GM12878 (cell line): ENCODE data around the gene ANKRD28. TPM values are rescaled to one million over a fixed set of nuclear protein-coding genes. Genes with fewer than 3 reads are reported as not detected.
A peak's percentile ranks its signal among the peaks of the same experiment; 100 is the strongest.

ENCODE experiments used
- BACH1 ChIP-seq: fragments of 450-650 bp; IDR thresholded peaks from 2 replicates; pipeline ENCODE4 v1.6.1; 2017; ENCODE audit warnings: mild to moderate bottlenecking, borderline replicate concordance
- CHD4 ChIP-seq: fragments of 200-600 bp; sonication (generic); IDR thresholded peaks from 2 replicates; pipeline ENCODE4 v1.6.1; 2016; ENCODE audit warnings: mild to moderate bottlenecking
- CREM ChIP-seq: IDR thresholded peaks from 2 replicates; pipeline ENCODE4 v1.6.1; 2014; ENCODE audit warnings: antibody characterized with exemption, low read depth
- ETV6 ChIP-seq, 2 experiments: fragments of 450-650 bp in 1 of 2; IDR thresholded peaks in 1 of 2; conservative IDR thresholded peaks in 1 of 2; 2 replicates each; pipeline ENCODE4 v1.6.1; 2014; ENCODE audit warnings: antibody characterized with exemption in 1 of 2, borderline replicate concordance in 1 of 2, low read depth in 1 of 2, mild to moderate bottlenecking in 1 of 2, moderate library complexity in 1 of 2
- GATAD2B ChIP-seq: fragments of 450-650 bp; conservative IDR thresholded peaks from 2 replicates; pipeline ENCODE4 v1.6.1; 2017; ENCODE audit warnings: low read depth, mild to moderate bottlenecking, moderate library complexity
- HDAC2 ChIP-seq: fragments of 200-600 bp; sonication (generic); IDR thresholded peaks from 2 replicates; pipeline ENCODE4 v1.6.1; 2017
- IKZF1 ChIP-seq: fragments of 450-650 bp; conservative IDR thresholded peaks from 2 replicates; pipeline ENCODE4 v1.6.1; 2017; ENCODE audit warnings: antibody characterized with exemption, mild to moderate bottlenecking
- JUNB ChIP-seq: IDR thresholded peaks from 2 replicates; pipeline ENCODE4 v1.6.1; 2016; ENCODE audit warnings: antibody characterized with exemption, mild to moderate bottlenecking
- JUND ChIP-seq: IDR thresholded peaks from 2 replicates; pipeline ENCODE4 v1.6.1; 2012; ENCODE audit warnings: low read depth, mild to moderate bottlenecking, low read length, improper control_type of control experiment, moderate library complexity
- KDM1A ChIP-seq: fragments of 200-600 bp; sonication (generic); IDR thresholded peaks from 2 replicates; pipeline ENCODE4 v1.6.1; 2016; ENCODE audit warnings: borderline replicate concordance
- NFIC ChIP-seq: IDR thresholded peaks from 2 replicates; pipeline ENCODE4 v1.6.1; 2012; ENCODE audit warnings: low read depth, mild to moderate bottlenecking, inconsistent platforms, low read length, moderate library complexity
- NR2F1 ChIP-seq: fragments of 450-650 bp; conservative IDR thresholded peaks from 2 replicates; pipeline ENCODE4 v1.6.1; 2017; ENCODE audit warnings: mild to moderate bottlenecking
- PAX8 ChIP-seq: fragments of 450-650 bp; IDR thresholded peaks from 2 replicates; pipeline ENCODE4 v1.6.1; 2017; ENCODE audit warnings: mild to moderate bottlenecking, moderate library complexity
- RBBP5 ChIP-seq: fragments of 200-600 bp; sonication (generic); conservative IDR thresholded peaks from 2 replicates; pipeline ENCODE4 v1.6.1; 2016
- RCOR1 ChIP-seq: conservative IDR thresholded peaks from 2 replicates; pipeline ENCODE4 v1.6.1; 2012; ENCODE audit warnings: low read depth, low read length, improper control_type of control experiment
- SMC3 ChIP-seq: IDR thresholded peaks from 2 replicates; pipeline ENCODE4 v1.6.1; 2011; ENCODE audit warnings: low read length, improper control_type of control experiment, borderline replicate concordance
- SP1 ChIP-seq: IDR thresholded peaks from one replicate; pipeline ENCODE4 v1.6.1; 2011; ENCODE audit warnings: low read depth, low read length
- STAT1 ChIP-seq: fragments of 450-650 bp; conservative IDR thresholded peaks from 2 replicates; pipeline ENCODE4 v1.6.1; 2014; ENCODE audit warnings: antibody characterized with exemption, mild to moderate bottlenecking
- SUZ12 ChIP-seq: fragments of 200-600 bp; sonication (generic); IDR thresholded peaks from one replicate; pipeline ENCODE4 v1.6.1; 2018; ENCODE audit warnings: antibody characterized with exemption, mild to moderate bottlenecking; ENCODE audit not compliant: unreplicated experiment
- TCF12 ChIP-seq: IDR thresholded peaks from 2 replicates; pipeline ENCODE4 v1.6.1; 2011; ENCODE audit warnings: low read depth, mild to moderate bottlenecking, low read length
- TCF3 ChIP-seq: IDR thresholded peaks from 2 replicates; pipeline ENCODE4 v1.6.1; 2012; ENCODE audit warnings: low read depth, mild to moderate bottlenecking, low read length, borderline replicate concordance; ENCODE audit not compliant: insufficient read depth
- USF2 ChIP-seq: IDR thresholded peaks from 2 replicates; pipeline ENCODE4 v1.6.1; 2011; ENCODE audit warnings: low read depth, low read length, improper control_type of control experiment, borderline replicate concordance
- polyA plus RNA-seq, 11 experiments: library from polyadenylated mRNA; depleted of rRNA in 4 of 11; unstranded in 6 of 11; stranded (reverse) in 5 of 11; fragments of >200 nt; fragmentation: Nextera tagmentation in 4 of 11; fragmentation: Illumina TruSeq in 1 of 11; extraction: Ambion mirVana in 4 of 11; extraction: Trizol in 1 of 11; gene quantifications; 1 replicate in 1 of 11; 2 replicates in 10 of 11; pipeline versions ENCODE4 v1.2.1 to v1.2.3, GENCODE V29; 2011 to 2016; ENCODE audit warnings: inconsistent platforms in 2 of 11, missing spikeins in 2 of 11, low read depth in 1 of 11
- total RNA-seq, 4 experiments: library from RNA; depleted of rRNA in 3 of 4; stranded (reverse); fragments of >200 nt in 3 of 4; fragmentation: Illumina TruSeq in 1 of 4; extraction: Trizol in 1 of 4; gene quantifications; 2 replicates each; pipeline versions ENCODE4 v1.2.1 to v1.2.3, GENCODE V29; 2013 to 2021
- TF ChIP-seq, protein P1 (sequence below): fragments of 450-650 bp; IDR thresholded peaks from 2 replicates; pipeline ENCODE4 v1.6.1; 2017; ENCODE audit warnings: low read depth, mild to moderate bottlenecking, moderate library complexity
- TF ChIP-seq, protein P2 (sequence below): IDR thresholded peaks from 2 replicates; pipeline ENCODE4 v1.6.1; 2012; ENCODE audit warnings: mild to moderate bottlenecking, low read depth, low read length
- TF ChIP-seq, protein P3 (sequence below): IDR thresholded peaks from 2 replicates; pipeline ENCODE4 v1.6.1; 2012; ENCODE audit warnings: low read depth, low read length, improper control_type of control experiment

The ANKRD28 gene
- total and polyA plus RNA-seq, 10 of the 15 experiments (the other 5 are each of a cell fraction or from before 2014, with no cell fraction given): 11.2 to 105 (median 38.3) TPM

DNA sequence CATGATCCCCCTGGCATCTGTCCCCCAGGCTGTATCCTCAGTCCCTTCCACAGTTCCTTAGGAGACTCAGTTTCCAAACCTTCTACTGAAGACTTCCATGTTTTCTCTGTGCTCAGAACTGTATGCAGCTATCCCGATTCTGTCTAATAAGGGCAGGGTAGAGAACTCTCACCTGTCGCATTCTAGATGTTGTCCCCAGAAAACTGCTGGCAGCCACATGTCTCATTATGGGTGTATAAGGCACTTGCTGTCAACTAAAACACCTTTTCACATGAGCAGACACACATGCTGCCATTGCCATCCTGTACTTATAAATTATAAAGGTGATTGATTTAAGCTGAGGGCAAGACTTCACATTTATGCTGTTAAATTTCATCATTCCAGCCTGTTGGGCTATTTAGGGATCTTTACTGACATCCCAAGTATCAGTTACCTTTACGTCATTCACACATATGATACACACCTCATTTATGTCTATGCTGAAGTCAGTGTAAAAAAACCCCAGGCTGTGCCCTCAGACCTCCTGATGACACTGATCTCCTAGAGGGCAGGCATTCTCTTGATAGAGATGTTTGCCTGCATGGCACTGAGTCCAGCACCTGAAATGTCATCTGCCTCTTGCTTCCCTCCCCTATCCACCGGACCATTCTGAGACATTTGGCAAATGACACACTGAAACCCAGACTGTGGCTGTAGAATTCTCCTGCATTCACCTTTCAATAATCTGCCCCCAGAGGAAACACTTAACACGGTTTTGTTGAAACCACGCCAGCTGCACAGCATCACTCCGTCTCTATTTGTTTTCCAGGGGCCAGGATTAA, 160.4 kb downstream of the ANKRD28 start (continued):
- TF ChIP-seq, protein P1, sequence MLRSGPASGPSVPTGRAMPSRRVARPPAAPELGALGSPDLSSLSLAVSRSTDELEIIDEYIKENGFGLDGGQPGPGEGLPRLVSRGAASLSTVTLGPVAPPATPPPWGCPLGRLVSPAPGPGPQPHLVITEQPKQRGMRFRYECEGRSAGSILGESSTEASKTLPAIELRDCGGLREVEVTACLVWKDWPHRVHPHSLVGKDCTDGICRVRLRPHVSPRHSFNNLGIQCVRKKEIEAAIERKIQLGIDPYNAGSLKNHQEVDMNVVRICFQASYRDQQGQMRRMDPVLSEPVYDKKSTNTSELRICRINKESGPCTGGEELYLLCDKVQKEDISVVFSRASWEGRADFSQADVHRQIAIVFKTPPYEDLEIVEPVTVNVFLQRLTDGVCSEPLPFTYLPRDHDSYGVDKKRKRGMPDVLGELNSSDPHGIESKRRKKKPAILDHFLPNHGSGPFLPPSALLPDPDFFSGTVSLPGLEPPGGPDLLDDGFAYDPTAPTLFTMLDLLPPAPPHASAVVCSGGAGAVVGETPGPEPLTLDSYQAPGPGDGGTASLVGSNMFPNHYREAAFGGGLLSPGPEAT: peak; percentile 37; the same call in 1 of the 2 replicates
- TF ChIP-seq ETV6 (conservative IDR thresholded peaks at IDR 0.05 in 1 of 2, IDR thresholded peaks at IDR 0.05 in 1 of 2; ENCODE audit: borderline replicate concordance in 1 of 2, low read depth in 1 of 2) (0 out of 4 replicates have a peak, but pooled peaks of 1 of the 2 experiments have one; percentile 27), JUND (no peak), NR2F1 (peak; percentile 60; the same call in 1 of the 2 replicates), TCF3 (0 out of 2 replicates have a peak, but pooled peaks have one; percentile 66), STAT1 (no peak), KDM1A (no peak), CHD4 (no peak), TCF12 (peak; percentile 60; the same call in 1 of the 2 replicates), IKZF1 (peak; percentile 87), RBBP5 (no peak), SP1 (no peak), BACH1 (no peak), USF2 (no peak), CREM (peak; percentile 64; the same call in 1 of the 2 replicates), JUNB (peak; percentile 37), SUZ12 (no peak), GATAD2B (no peak), HDAC2 (no peak), RCOR1 (no peak), SMC3 (no peak), PAX8 (no peak), NFIC (peak; percentile 47; the same call in 1 of the 2 replicates)
- TF ChIP-seq, protein P2, sequence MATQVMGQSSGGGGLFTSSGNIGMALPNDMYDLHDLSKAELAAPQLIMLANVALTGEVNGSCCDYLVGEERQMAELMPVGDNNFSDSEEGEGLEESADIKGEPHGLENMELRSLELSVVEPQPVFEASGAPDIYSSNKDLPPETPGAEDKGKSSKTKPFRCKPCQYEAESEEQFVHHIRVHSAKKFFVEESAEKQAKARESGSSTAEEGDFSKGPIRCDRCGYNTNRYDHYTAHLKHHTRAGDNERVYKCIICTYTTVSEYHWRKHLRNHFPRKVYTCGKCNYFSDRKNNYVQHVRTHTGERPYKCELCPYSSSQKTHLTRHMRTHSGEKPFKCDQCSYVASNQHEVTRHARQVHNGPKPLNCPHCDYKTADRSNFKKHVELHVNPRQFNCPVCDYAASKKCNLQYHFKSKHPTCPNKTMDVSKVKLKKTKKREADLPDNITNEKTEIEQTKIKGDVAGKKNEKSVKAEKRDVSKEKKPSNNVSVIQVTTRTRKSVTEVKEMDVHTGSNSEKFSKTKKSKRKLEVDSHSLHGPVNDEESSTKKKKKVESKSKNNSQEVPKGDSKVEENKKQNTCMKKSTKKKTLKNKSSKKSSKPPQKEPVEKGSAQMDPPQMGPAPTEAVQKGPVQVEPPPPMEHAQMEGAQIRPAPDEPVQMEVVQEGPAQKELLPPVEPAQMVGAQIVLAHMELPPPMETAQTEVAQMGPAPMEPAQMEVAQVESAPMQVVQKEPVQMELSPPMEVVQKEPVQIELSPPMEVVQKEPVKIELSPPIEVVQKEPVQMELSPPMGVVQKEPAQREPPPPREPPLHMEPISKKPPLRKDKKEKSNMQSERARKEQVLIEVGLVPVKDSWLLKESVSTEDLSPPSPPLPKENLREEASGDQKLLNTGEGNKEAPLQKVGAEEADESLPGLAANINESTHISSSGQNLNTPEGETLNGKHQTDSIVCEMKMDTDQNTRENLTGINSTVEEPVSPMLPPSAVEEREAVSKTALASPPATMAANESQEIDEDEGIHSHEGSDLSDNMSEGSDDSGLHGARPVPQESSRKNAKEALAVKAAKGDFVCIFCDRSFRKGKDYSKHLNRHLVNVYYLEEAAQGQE: no peak
- TF ChIP-seq, protein P3, sequence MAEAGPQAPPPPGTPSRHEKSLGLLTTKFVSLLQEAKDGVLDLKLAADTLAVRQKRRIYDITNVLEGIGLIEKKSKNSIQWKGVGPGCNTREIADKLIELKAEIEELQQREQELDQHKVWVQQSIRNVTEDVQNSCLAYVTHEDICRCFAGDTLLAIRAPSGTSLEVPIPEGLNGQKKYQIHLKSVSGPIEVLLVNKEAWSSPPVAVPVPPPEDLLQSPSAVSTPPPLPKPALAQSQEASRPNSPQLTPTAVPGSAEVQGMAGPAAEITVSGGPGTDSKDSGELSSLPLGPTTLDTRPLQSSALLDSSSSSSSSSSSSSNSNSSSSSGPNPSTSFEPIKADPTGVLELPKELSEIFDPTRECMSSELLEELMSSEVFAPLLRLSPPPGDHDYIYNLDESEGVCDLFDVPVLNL: no peak
